IPS DF 6.9 (cell line): ENCODE data around the gene PEPD.

ENCODE experiments used
- DNase-seq: peaks from one replicate; pipeline ENCODE4 v3.0.0-alpha.2; 2013; ENCODE audit warnings: low read depth, low spot score
- H3K27ac ChIP-seq: one replicate; pipeline ENCODE4 v1.5.1; 2013; ENCODE audit warnings: low read length, control low read depth
- H3K27me3 ChIP-seq: 2 replicates; pipeline ENCODE4 v1.6.1; 2013; ENCODE audit warnings: mild to moderate bottlenecking, low read length; ENCODE audit not compliant: control insufficient read depth, insufficient read depth
- H3K36me3 ChIP-seq: 2 replicates; pipeline ENCODE4 v1.6.1; 2013; ENCODE audit warnings: low read length; ENCODE audit not compliant: control insufficient read depth, insufficient read depth
- H3K4me1 ChIP-seq: 2 replicates; pipeline ENCODE4 v1.6.1; 2013; ENCODE audit warnings: low read length; ENCODE audit not compliant: control insufficient read depth, insufficient read depth
- H3K4me3 ChIP-seq: 2 replicates; pipeline ENCODE4 v1.5.1; 2013; ENCODE audit warnings: mild to moderate bottlenecking, low read length
- H3K9me3 ChIP-seq: 2 replicates; pipeline ENCODE4 v1.6.1; 2013; ENCODE audit warnings: low read length, inconsistent platforms; ENCODE audit not compliant: control insufficient read depth, insufficient read depth
- WGBS: extraction: QIAGEN DNeasy Blood & Tissue Kit; methylation state at CpG from one replicate; pipeline ENCODE4 v1.1.7; 2013; ENCODE audit warnings: mixed read lengths, missing lambda C conversion rate; ENCODE audit not compliant: insufficient read length, insufficient coverage; 5-methylcytosine and 5-hydroxymethylcytosine counted together

PEPD gene

DNA sequence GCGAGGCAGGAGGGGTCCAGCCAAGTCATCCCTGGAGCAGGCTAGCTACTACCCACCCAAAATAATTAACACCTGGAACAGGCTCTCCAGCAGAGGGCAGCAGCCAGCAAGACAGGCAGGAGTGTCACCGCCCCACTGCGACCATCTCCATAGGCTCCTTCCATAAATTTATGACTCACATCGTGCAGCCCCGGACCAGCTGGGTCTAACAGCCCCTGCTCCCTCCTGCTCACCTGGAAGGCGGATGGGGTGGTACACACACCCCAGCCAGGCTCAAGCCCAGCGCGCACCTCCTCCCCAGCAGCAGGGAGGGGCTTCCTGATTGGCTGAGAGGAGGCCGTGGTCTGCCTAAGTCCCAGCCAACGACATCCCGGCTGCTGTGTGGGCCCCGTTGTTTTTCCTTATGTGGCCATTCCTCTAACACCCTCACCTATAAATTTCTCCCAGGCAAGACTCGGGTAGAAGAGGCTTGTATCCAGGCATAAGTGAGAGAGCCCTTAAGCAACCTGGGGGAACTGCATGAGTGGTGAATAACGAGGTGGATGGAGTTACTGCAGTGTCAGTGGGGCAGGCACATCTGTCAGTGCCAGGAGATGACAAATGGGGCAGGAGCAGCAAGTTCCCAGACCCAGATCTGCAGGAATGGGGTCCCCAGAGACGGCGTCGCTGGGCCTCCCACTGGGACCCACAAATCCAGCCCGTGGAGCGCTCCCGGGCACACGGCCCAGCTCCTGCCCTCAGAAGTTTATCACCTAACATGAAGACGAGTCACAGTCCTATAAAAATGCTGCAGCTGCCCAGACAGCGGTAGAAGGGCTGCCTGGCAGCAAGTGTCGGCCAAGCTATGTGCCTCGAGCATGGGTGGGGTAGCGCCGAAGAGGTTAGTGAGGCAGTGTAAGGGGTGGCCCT is 105.0 kb downstream of the PEPD start:
- H3K9me3 ChIP-seq, result no peaks in the 10 kb centered on the region
- no peaks in the 10 kb centered on the region for H3K36me3 ChIP-seq
- no CpG with 5 or more reads among the region's 27 CpGs for WGBS
- DNase-seq, result peak; percentile 45
- H3K4me1 ChIP-seq, result peaks cover 2% of the 10 kb centered on the region; the same call in 1 of the 2 replicates
- no peaks in the 10 kb centered on the region for H3K27me3 ChIP-seq
- H3K4me3 ChIP-seq, result no peak overlapping the region
- no peak overlapping the region for H3K27ac ChIP-seq

DNA sequence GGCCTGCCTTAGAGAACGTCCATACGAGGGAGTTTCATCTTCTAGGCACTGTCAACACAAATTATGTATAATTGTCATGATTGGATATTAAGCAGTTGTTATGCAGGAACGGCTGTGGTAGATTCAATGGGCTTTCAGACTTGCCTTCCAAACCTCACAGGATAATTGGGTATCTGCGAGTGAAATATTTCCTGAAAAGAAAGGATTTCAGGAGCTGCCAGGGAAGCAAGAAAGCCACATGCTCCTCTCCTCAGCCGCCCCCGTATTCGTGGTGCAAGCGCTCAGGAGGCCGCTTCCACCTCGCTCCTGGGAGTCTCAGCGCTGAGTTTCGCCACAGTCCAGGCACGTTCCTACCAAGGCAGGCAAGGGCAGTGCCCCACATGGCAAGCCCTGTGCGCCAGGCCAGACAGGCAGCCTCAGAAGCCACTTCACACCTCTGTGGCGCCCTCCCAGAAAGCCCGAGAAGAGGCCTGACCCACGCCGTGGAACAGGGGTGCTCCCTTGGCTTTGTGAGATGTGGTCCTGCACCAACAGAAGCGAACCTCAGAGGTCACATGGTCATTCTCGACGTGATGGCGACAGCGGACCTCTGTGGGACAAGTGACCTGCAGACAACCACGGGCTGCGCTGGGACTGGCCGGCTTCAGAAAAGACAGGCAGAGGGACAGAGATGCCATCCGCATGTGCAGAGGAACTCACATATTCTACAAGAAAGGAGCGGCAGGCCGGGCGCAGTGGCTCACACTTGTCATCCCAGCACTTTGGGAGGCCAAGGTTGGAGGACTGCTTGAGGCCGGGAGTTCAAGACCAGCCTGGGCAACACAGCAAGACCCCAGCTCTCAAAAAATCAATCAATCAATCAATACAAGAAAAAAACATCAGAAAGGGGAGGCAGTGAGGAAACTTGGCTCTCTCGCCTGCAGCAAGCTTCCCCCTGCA is 106.7 kb downstream of the PEPD start:
- H3K4me3 ChIP-seq, result no peak overlapping the region
- peaks cover 2% of the 10 kb centered on the region; the same call in 1 of the 2 replicates for H3K4me1 ChIP-seq
- H3K27me3 ChIP-seq, result no peaks in the 10 kb centered on the region
- H3K36me3 ChIP-seq, result no peaks in the 10 kb centered on the region; the same call in 1 of the 2 replicates
- no peak for DNase-seq
- WGBS, result no CpG with 5 or more reads among the region's 32 CpGs
- H3K27ac ChIP-seq, result no peak overlapping the region
- H3K9me3 ChIP-seq, result no peaks in the 10 kb centered on the region

DNA sequence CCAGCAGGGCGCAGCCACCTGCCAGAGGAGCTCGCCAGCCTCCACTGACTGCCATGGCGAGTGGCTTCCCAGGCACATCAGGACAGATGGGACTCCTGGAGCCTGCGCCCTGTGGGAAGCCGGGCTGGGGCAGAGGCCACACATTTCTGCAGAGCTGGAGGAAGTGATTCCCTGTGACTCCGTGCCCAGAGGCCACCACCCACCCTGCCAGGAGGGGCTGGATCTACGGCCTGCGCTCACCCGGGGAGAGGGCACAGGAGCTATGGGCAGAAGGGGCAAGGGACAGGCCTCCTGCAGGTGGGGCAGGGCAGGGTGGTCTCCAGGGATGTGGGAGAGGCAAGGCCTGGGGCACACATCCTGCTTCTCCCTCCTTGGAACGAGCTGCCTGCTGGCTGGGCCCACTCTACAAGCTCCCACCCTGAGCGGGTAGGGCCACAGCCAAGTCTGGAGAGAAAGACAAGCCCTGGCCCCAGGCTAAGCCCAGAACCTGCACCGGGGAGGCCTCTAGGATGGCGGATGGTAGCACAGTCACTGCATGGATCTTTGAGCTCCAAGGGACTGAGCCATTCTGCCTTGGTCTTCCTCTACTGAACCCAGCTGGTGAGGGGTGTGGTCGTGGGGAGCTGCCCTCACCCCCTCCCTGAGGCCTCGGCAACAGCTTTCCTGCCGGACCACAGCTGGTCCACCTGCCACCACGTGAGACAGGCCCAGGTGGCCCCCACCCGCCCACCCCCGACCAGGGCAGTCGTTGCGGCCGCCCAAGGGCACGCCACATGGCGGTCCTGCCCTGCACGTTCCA is 107.5 kb downstream of the PEPD start:
- DNase-seq, result no peak
- Histone ChIP-seq H3K4me3 (no peak overlapping the region), H3K27ac (no peak overlapping the region), H3K27me3 (no peaks in the 10 kb centered on the region), H3K9me3 (no peaks in the 10 kb centered on the region), H3K4me1 (no peaks in the 10 kb centered on the region), H3K36me3 (no peaks in the 10 kb centered on the region; the same call in 1 of the 2 replicates)
- no CpG with 5 or more reads among the region's 25 CpGs for WGBS

DNA sequence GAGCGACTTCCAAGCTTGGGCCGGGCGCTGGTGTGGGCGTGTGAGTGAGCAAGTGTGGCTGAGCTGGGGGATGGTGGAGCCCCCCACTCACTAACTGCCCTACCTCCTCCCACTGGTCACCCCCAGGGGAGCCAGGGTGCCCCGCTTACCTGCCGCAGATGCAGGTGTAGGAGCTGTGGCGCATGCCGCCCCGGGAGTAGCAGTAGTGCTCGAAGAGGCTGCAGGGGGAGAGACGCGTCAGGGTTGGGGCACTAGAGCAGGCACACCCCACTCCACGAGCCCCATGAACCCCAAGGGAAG is 108.2 kb downstream of the PEPD start:
- DNase-seq, result no peak
- H3K36me3 ChIP-seq, result no peaks in the 10 kb centered on the region; the same call in 1 of the 2 replicates
- H3K9me3 ChIP-seq, result no peaks in the 10 kb centered on the region
- no CpG with 5 or more reads among the region's 13 CpGs for WGBS
- no peak overlapping the region for H3K4me3 ChIP-seq
- H3K4me1 ChIP-seq, result no peaks in the 10 kb centered on the region
- H3K27me3 ChIP-seq, result no peaks in the 10 kb centered on the region
- no peak overlapping the region for H3K27ac ChIP-seq

DNA sequence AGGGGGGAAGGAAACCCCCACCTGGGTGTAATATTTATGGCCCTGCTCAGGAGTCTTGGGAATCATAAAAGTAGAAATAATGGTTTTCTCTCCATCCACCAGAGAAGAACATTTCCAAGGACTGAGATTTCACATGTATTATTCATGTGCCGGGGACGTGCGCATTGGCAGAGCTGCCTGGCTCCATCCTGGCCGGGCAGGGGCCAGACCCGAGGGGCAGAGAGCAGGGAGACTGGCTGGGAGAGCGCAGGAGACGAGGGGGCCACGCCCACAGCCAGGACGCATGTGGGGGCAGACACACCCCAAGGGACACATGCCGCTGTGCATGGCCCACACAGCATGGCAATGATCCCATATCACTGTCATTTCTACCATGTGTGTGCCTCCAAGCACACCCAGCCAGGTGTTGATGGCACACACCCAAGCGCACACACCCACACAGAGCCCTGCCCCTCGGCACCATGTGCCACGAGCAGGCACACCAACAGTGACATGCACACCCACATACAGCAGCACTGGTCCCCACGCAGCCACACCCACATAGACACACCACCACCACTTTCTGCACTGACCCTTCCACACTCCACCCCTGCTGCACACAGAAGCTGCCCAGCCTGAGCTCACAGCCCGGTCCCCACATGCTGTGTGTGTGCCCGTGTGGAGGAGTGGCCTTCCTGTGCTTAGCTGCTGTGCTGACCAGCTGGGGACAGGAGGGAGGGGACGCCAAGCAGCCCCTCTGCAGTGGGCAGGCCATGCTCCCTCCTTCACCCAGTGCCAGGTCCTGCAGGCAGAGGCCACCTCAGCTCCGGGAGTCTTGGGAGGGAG is 108.8 kb downstream of the PEPD start:
- no CpG with 5 or more reads among the region's 18 CpGs for whole genome bisulfite sequencing
- H3K9me3 ChIP-seq, result no peaks in the 10 kb centered on the region
- H3K27me3 ChIP-seq, result no peaks in the 10 kb centered on the region
- H3K4me1 ChIP-seq, result no peaks in the 10 kb centered on the region
- no peak overlapping the region for H3K4me3 ChIP-seq
- no peaks in the 10 kb centered on the region; the same call in 1 of the 2 replicates for H3K36me3 ChIP-seq
- H3K27ac ChIP-seq, result no peak overlapping the region
- no peak for DNase-seq

DNA sequence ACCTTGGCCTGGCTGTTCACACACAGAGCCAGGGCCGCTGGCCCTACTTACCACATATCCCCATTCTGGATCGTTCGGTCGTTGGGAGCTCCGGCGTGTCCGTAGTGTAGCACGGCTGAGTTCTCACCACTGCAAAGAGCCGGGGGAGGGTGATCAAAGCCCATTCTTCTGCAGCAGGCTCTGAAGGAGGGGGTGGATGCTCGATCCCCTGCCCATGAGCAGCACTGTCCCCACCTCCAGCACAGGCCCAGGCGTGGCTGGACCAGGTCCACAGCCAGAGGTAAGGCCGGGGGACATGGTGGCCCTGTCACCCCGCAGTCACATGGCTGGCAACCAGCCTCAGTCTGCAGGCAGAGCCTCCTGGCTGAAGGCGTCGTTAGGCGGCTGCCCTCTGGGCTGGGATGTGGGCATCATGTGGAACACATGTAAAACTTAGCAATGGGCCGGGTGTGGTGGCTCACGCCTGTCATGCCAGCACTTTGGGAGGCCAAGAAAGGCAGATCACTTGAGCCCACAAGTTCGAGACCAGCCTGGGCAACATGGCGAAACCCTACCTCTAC is 109.9 kb downstream of the PEPD start:
- H3K4me3 ChIP-seq, result no peak overlapping the region
- no peaks in the 10 kb centered on the region; the same call in 1 of the 2 replicates for H3K36me3 ChIP-seq
- no peak overlapping the region for H3K27ac ChIP-seq
- DNase-seq, result no peak
- 0 out of 2 replicates have a peak, but pooled peaks cover under 1% of the 10 kb centered on the region for H3K4me1 ChIP-seq
- H3K9me3 ChIP-seq, result no peaks in the 10 kb centered on the region
- no peaks in the 10 kb centered on the region for H3K27me3 ChIP-seq
- no CpG with 5 or more reads among the region's 20 CpGs for WGBS

DNA sequence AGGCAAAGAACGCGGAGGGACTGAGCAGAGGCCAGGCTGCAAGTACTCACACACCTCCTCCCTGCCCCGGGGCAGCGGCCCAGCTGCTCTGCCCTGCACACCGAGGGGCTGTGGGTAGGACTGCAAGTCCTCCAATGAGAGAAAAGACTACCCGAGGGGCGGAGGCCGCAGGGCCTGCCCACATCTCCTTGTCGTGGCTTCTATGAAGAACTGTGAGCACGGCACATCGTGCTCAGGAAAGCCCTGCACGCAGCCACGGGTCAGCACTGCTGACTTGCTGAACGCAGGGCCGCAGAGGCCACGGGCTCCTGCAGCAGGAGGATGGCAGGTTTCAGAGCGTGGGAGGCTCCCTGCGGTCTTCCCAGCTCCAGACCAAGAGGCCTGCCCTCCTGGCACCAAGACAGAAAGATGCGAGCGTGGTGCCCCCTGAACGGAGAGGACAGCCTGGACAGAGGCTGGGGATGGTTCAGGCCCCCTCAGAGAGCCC is 110.6 kb downstream of the PEPD start:
- WGBS, result no CpG with 5 or more reads among the region's 21 CpGs
- Histone ChIP-seq H3K4me3 (no peak overlapping the region), H3K27me3 (no peaks in the 10 kb centered on the region), H3K27ac (no peak overlapping the region), H3K9me3 (no peaks in the 10 kb centered on the region), H3K36me3 (no peaks in the 10 kb centered on the region; the same call in 1 of the 2 replicates), H3K4me1 (0 out of 2 replicates have a peak, but pooled peaks cover 3% of the 10 kb centered on the region)
- DNase-seq, result no peak

DNA sequence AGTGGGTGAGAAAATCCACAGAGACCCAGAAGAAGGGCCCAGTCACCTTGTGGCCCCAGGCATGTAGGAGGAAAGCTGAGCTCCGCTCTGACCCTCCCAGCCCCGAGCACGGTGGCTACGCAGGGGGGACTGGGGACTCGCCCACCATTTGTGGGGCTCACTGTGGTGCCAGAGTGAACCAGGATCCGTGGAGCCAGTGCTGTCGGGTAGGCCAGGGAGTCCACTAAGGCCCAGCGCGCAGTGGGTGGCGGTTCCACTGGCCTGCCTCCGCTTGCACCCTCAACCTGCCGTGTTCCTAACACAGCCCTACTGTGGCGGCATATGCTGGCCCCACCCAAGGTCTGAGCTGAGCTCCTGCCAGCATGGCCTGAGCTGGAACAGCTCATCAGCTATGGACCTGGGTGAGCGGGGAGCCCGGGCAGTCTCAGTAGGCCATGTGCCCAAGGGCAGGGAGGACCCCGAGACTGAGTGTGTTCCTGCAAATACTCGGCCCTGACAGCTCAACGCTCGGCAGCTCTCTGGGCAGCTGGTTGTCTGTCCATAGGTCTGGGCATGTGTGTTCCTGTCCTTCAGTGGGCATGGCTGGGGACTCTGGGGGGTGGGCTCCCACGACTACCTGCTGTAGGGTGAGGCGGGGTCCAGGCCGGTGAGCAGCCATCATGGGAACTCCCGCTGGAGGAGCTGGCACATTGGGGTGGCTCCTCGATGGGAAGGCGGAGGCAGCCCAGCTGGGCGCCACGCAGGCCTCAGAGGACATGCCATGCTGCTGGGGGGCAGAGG is 111.5 kb downstream of the PEPD start:
- Histone ChIP-seq H3K4me3 (no peak overlapping the region), H3K27me3 (no peaks in the 10 kb centered on the region), H3K36me3 (no peaks in the 10 kb centered on the region; the same call in 1 of the 2 replicates), H3K4me1 (0 out of 2 replicates have a peak, but pooled peaks cover 3% of the 10 kb centered on the region), H3K27ac (no peak overlapping the region), H3K9me3 (no peaks in the 10 kb centered on the region)
- no CpG with 5 or more reads among the region's 27 CpGs for WGBS
- DNase-seq, result no peak
